GM19397 (cell line): ENCODE measurements around the gene NPAT.
"Not testable (repeated sequence)": the region's sequence is repeated elsewhere in the genome, so short reads cannot be mapped to it uniquely, and the experiment has no call there.

Experiments
- ATAC-seq: cut with Tn5 transposase; IDR thresholded peaks from one replicate; pipeline ENCODE4 v1.9.1; 2021; ENCODE audit warnings: mild to moderate bottlenecking, moderate library complexity; ENCODE audit not compliant: unreplicated experiment

NPAT gene

GRCh38 chr11:108220721-108221336 lies 1.6 kb downstream of the NPAT start:
- no peak for ATAC-seq

GRCh38 chr11:108218912-108219783 lies 3.3 kb downstream of the NPAT start:
- no peak for ATAC-seq

GRCh38 chr11:108218455-108218854 lies 4.0 kb downstream of the NPAT start:
- ATAC-seq = no peak

GRCh38 chr11:108216988-108217387 lies 5.5 kb downstream of the NPAT start:
- no peak for ATAC-seq

DNA sequence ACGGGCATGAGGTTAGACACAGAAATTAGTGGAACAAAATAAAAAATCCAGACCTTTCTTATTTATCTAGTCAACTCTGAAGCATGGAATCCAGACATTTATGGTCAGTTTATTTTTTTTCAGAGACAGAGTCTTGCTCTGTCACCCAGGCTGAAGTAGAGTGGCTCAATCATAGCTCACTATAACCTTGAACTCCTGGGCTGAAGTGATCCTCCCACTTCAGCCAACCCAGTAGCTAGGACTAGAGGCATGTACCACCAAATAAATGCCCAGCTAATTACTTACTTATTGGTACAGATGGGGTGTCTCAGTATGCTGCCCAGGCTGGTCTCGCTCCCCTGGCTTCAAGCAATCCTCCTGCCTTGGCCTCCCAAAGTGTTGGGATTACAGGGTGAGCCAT lies 8.7 kb downstream of the NPAT start:
- ATAC-seq = no peak

DNA sequence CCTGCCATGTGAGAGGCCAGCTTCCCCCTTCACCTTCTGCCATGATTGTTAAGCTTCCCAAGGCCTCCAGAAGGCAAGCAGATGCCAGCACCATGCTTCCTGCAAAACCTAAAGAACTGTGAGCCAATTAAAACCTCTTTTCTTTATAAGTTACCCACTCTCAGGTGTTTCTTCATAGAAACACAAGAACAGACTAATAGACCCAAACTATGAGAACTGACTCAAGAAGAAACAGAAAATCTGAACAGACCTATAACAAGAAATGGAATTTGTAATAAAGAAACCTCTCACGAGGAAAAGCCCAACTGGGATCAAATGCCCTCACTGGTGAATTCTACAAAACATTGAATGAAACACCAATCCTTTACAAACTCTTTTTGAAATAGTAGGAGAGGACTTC lies 12.0 kb downstream of the NPAT start:
- no peak for ATAC-seq

DNA sequence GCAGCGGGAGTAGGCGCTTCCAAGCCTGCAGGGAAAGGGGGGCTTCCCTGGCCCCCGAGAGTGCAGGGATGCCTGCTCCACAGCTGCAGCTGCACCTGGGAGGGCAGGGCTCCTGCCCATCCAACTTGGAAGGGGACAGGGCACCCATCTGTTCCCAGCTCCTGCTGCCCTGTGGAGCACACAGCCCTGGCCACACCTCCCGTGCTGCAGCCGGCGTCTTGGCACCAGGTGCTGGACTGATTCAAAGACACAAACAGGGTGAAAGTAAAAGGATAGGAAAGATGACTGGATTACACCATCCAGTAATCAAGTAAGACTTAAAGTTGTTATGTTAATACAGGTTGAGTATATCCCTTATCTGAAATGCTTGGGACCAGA lies 14.8 kb downstream of the NPAT start:
- no peak for ATAC-seq

DNA sequence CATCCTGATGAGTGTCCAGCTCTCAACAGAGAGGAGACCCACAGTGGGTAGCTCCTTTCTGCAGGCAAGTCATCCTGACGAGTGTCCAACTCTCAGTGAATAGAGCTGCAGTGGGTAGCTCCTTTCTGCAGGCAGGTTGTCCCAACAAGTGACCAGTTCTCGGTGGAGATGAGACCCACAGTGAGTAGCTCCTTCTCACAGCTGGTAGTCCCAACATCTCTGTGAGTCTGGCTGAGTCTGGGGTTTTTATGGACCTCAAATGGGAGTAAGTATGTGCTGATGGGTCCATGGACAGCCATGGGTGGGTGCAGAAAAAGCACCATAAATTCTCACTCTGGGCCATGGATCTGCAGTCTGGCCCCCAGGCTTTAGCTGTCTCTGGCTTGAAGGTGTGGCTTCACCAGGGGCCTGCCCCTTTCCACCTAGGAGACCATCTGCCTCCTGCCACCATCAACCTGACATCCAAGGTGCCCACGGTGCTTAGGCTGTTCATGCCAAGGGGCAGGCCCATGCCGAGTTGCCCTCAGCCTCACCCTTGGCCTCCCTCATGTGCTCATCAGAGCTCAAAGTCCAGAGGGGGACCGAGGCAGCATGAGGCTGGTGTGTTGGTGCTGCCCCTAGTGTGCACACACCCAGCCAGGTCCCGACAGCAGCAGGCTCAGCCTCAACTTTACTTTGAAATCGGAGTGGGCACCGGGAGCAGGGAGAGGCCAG lies 15.3 kb downstream of the NPAT start:
- no peak for ATAC-seq

- ATAC-seq = no peak
These were observed 16.3 kb downstream of the NPAT start for GRCh38 chr11:108206171-108206570.

DNA sequence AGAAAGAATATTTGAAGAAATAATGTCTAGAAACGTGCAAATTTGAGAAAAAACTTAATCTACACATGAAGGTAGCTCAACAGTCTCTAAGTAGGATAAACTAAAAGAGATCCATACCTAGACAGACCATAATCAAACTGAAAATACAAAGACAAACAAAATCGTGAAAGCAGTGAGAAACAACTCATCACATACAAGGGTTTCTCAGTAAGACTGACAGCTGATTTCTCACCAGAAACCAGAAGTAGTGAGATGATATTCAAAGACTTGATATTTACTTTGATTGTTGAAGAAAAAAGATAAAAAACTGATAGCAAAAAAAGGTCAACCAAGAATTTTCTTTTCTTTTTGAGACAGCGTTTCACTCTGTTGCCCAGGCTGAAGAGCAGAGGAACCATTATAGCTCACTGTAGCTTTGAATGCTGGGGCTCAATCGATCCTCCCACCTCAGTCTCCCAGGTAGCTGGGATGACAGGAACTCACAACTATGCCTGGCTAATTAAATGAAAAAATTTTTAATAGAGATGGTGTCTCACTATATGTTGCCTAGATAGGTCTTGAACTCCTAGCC lies 17.4 kb downstream of the NPAT start:
- no peak for ATAC-seq

DNA sequence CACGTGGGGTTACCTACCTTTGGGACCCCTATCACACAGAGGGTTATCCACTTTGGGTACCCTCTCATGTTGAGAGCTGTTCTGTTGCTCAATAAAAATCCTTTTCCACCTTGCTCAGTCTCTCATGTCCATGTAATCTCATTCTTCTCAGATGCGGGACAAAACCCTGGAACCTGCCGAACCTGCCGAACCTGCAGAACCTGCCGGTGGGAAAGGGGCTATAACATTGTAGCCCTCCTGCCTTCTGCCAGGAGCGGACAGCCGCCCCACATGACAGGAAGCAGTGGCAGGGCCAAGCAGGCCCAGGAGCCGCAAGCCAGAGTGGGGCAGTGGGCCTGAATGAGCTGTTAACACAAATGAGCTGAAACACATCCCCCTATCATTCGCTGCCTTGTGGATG lies 18.1 kb downstream of the NPAT start:
- ATAC-seq = no peak

DNA sequence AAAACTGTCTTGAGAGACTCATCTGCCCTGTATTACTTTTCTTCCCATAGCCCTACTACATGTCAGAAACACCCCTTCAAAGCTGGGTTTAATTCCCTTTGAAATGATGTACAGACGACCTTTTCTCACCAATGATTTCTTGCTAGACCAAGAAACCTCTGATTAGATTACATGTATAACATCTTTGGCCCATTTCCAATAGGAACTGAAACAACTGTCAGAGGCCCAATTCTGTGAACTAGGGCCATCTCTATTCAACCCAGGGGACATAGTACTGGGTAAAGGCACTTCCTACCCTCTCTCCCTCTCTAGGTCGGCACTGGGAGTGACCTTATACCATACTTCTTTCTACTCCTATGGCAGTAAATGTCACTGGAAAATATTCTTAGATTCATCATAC lies 19.4 kb downstream of the NPAT start:
- no peak for ATAC-seq

- peak; percentile 74 for ATAC-seq
These were observed 22.8 kb downstream of the NPAT start for GRCh38 chr11:108199446-108200321.

- ATAC-seq = no peak
These were observed 23.6 kb downstream of the NPAT start for GRCh38 chr11:108198833-108199232.

DNA sequence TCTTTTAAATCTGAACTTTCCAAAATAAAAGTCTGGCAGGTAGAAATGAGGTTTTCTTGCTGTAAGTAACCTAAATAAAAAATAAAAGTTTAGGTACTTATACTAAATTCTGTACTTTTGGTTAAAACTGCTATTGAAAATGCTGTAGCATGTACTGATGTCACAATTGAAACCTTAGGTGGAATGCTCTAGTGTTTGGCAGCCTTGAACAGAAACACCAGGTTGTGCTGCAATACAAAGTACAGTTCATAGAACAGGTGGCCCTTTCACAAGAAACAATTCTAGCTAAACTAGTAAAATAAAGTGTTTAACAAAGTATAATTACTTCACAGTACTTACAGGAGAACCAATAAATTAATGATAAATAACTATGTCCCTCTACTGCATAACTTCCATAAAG lies 25.1 kb downstream of the NPAT start:
- ATAC-seq = no peak

DNA sequence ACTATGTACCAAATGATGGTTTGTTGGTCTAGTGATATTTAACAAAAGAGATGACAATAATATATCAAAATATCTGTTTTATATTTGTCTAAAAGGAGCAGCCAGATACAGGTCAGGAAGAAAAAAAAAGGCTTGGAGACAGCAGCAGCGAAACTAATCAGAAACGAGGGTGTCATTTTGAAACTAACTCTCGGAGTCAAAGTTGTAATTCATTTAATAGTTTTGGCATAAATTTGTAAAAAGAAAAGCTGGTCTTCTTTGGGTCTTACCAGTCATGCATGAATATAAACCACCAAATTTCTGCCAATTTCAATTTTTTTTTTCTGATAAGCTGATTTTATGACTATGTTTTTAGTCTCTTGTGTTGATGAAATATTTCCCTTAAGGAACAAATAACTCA lies 25.5 kb downstream of the NPAT start:
- no peak for ATAC-seq

GRCh38 chr11:108193725-108194124 lies 28.7 kb downstream of the NPAT start:
- no peak for ATAC-seq

- ATAC-seq = no peak
These were observed 44.9 kb downstream of the NPAT start for GRCh38 chr11:108177570-108177969.

DNA sequence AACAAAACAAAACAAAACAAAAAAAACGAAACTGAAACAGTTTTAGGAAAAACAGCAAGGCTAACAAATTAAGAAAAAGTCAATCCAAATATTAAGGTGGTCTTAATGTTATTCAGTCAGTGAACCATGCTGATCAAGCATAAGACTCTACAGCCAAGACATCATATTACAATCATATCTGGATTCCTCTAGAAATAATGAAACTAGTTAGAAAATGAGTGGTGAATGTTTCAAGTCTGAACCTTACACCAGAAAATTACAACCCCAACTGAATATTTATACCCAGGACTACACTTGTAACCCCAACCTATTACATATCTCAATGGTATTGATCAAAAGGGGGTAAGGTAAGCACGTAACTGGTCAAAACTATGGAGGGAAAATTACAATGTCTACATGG lies 52.3 kb downstream of the NPAT start:
- ATAC-seq = no peak

DNA sequence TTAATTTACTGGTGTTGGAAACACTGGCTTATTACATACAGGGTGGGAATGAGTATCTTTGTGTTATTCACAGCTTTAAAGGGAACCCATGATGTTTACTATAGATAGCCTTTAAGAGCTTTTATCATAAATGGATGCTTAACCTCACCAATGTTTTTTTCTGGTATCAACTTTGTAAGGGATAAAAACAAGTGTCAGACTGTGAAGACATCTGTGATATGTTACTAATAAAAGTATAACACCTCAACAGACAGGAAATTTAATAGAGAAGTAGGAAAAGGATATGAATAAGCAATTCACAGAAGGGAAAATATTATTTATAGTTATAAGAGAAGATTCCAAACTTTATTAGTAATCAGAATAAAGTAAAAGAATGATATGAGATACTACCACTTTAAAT lies 54.8 kb downstream of the NPAT start:
- ATAC-seq = no peak

DNA sequence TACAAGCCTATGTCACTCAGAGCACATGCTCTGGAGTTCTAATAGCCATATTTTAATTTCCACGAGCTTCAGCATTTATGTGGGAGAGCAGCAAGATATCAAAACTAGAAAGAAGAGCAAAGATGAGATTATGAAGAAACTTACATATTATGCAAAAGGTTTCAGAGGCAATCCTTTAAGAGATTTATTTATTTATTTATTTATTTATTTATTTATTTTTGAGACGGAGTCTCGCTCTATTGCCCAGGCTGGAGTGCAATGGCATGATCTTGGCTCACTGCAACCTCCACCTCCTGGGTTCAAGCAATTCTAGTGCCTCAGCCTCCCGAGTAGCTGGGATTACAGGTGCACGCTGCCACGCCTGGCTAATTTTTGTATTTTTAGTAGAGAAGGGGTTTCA lies 59.6 kb downstream of the NPAT start:
- not testable (repeated sequence) for ATAC-seq
